ENCODE results near the gene TSEN54. TPM values are rescaled to one million over a fixed set of nuclear protein-coding genes. Genes with fewer than 3 reads are reported as not detected.

TSEN54 gene
- total RNA-seq, 4 donors from 2014 or later, result 15.8 to 26.5 (median 17.1) TPM

- H3K36me3 ChIP-seq, result peaks cover 0 to 25% of the 10 kb centered on the region in 2 donors
- no peak for TF ChIP-seq POLR2A (IDR thresholded peaks at IDR 0.05)
- no peak for TF ChIP-seq POLR2AphosphoS5 (IDR thresholded peaks at IDR 0.05)
- no peak for TF ChIP-seq CTCF (IDR thresholded peaks at IDR 0.05)
- TF ChIP-seq EP300 (IDR thresholded peaks at IDR 0.05), result no peak
- no peak for ATAC-seq
- H3K4me3 ChIP-seq, result no peak overlapping the region
- no peak overlapping the region for H3K27ac ChIP-seq
- H3K9me3 ChIP-seq, result no peaks in the 10 kb centered on the region
- no peaks in the 10 kb centered on the region for H3K27me3 ChIP-seq
- peaks cover 0 to 6% (median 0%) of the 10 kb centered on the region in 3 donors for H3K4me1 ChIP-seq
- WGBS, 2 donors (ENCODE audit: low coverage in 1 of 2), result 80 to 94% methylated on average over 2 of the region's 9 CpGs
These were observed 43.7 kb downstream of the TSEN54 start for GRCh38 chr17:75559958-75560533.

- H3K4me1 ChIP-seq, result peaks cover 0 to 6% (median 0%) of the 10 kb centered on the region in 3 donors
- ATAC-seq, result no peak
- WGBS, 2 donors (ENCODE audit: low coverage in 1 of 2), result 70 to 79% methylated on average over 2 to 5 of the region's 5 CpGs
- no peak overlapping the region for H3K27ac ChIP-seq
- peaks cover 0 to 28% of the 10 kb centered on the region in 2 donors for H3K36me3 ChIP-seq
- H3K27me3 ChIP-seq, result no peaks in the 10 kb centered on the region
- no peak overlapping the region for H3K4me3 ChIP-seq
- no peak for TF ChIP-seq POLR2A (IDR thresholded peaks at IDR 0.05)
- TF ChIP-seq POLR2AphosphoS5 (IDR thresholded peaks at IDR 0.05), result no peak
- no peak for TF ChIP-seq EP300 (IDR thresholded peaks at IDR 0.05)
- TF ChIP-seq CTCF (IDR thresholded peaks at IDR 0.05), result no peak
- no peaks in the 10 kb centered on the region for H3K9me3 ChIP-seq
These were observed 45.7 kb downstream of the TSEN54 start for GRCh38 chr17:75561927-75562603.

- Histone ChIP-seq H3K9me3 (no peaks in the 10 kb centered on the region), H3K36me3 (peaks cover 0 to 28% of the 10 kb centered on the region in 2 donors), H3K27ac (no peak overlapping the region), H3K4me3 (no peak overlapping the region), H3K27me3 (no peaks in the 10 kb centered on the region), H3K4me1 (no peaks in the 10 kb centered on the region)
- WGBS, 2 donors (ENCODE audit: low coverage in 1 of 2), result 70 to 100% methylated on average over 2 of the region's 28 CpGs
- TF ChIP-seq POLR2AphosphoS5 (IDR thresholded peaks at IDR 0.05), result no peak
- no peak for ATAC-seq
These were observed 46.9 kb downstream of the TSEN54 start for GRCh38 chr17:75563063-75563758.

- no peaks in the 10 kb centered on the region for H3K27me3 ChIP-seq
- H3K4me1 ChIP-seq, result no peaks in the 10 kb centered on the region
- TF ChIP-seq CTCF (IDR thresholded peaks at IDR 0.05), result no peak
- no peak for TF ChIP-seq POLR2A (IDR thresholded peaks at IDR 0.05)
- TF ChIP-seq EP300 (IDR thresholded peaks at IDR 0.05), result no peak
- no peak for TF ChIP-seq POLR2AphosphoS5 (IDR thresholded peaks at IDR 0.05)
- no peaks in the 10 kb centered on the region for H3K9me3 ChIP-seq
- 100% methylated on average over 1 of the region's 11 CpGs; no CpG with 5 or more reads in 1 of the 2 donors for WGBS, 2 donors (ENCODE audit: low coverage in 1 of 2)
- ATAC-seq, result no peak
- peaks cover 0 to 28% of the 10 kb centered on the region in 2 donors for H3K36me3 ChIP-seq
- H3K27ac ChIP-seq, result no peak overlapping the region
- no peak overlapping the region for H3K4me3 ChIP-seq
These were observed 47.9 kb downstream of the TSEN54 start for GRCh38 chr17:75564195-75564594.

- 83% methylated on average over 1 of the region's 7 CpGs; no CpG with 5 or more reads in 1 of the 2 donors for WGBS, 2 donors (ENCODE audit: low coverage in 1 of 2)
- no peak for TF ChIP-seq POLR2AphosphoS5 (IDR thresholded peaks at IDR 0.05)
- TF ChIP-seq EP300 (IDR thresholded peaks at IDR 0.05), result no peak
- TF ChIP-seq CTCF (IDR thresholded peaks at IDR 0.05), result no peak
- TF ChIP-seq POLR2A (IDR thresholded peaks at IDR 0.05), result no peak
- ATAC-seq, result no peak
- Histone ChIP-seq H3K9me3 (no peaks in the 10 kb centered on the region), H3K27ac (no peak overlapping the region), H3K4me1 (no peaks in the 10 kb centered on the region), H3K27me3 (no peaks in the 10 kb centered on the region), H3K4me3 (no peak overlapping the region), H3K36me3 (peaks cover 0 to 28% of the 10 kb centered on the region in 2 donors)
These were observed 48.7 kb downstream of the TSEN54 start for GRCh38 chr17:75565066-75565465.
